ENCODE data around the gene ADSS1.

Gene ADSS1

GRCh38 chr14:104785708-104786080, 61.7 kb downstream of the ADSS1 start:
- CTCF ChIA-PET: interaction anchor here (1.4 kb wide), 1 partner anchor 17 kb away, joined by 4 read pairs; no protein-coding TSS in a partner anchor
- TF ChIP-seq CTCF (IDR thresholded peaks at IDR 0.05; ENCODE audit: control extremely low read depth, extremely low read depth, low read depth, missing control alignments): no peak
- no peak for DNase-seq (ENCODE audit: extremely low spot score)
- POLR2A ChIA-PET: no interaction called here

- no peak for TF ChIP-seq CTCF (IDR thresholded peaks at IDR 0.05; ENCODE audit: control extremely low read depth, extremely low read depth, low read depth, missing control alignments)
- ChIA-PET CTCF (no interaction called here), POLR2A (no interaction called here)
- DNase-seq (ENCODE audit: extremely low spot score): no peak
Observed at GRCh38 chr14:104786091-104786586, 62.1 kb downstream of the ADSS1 start.

- ChIA-PET CTCF (no interaction called here), POLR2A (no interaction called here)
- no peak for TF ChIP-seq CTCF (IDR thresholded peaks at IDR 0.05; ENCODE audit: control extremely low read depth, extremely low read depth, low read depth, missing control alignments)
- DNase-seq (ENCODE audit: extremely low spot score): no peak
Observed at GRCh38 chr14:104786726-104787675, 63.0 kb downstream of the ADSS1 start.

GRCh38 chr14:104787736-104788135, 63.7 kb downstream of the ADSS1 start:
- no peak for DNase-seq (ENCODE audit: extremely low spot score)
- ChIA-PET POLR2A (no interaction called here), CTCF (interaction anchor here (1.0 to 1.8 kb wide), 2 partner anchors 15 to 39 kb away, joined by 4 to 5 read pairs; no protein-coding TSS in a partner anchor)
- TF ChIP-seq CTCF (IDR thresholded peaks at IDR 0.05; ENCODE audit: control extremely low read depth, extremely low read depth, low read depth, missing control alignments): no peak

GRCh38 chr14:104788161-104788818, 64.3 kb downstream of the ADSS1 start:
- DNase-seq (ENCODE audit: extremely low spot score): no peak
- ChIA-PET CTCF (interaction anchor here (1.0 to 1.8 kb wide), 2 partner anchors 16 to 38 kb away, joined by 4 to 5 read pairs; no protein-coding TSS in a partner anchor), POLR2A (no interaction called here)
- no peak for TF ChIP-seq CTCF (IDR thresholded peaks at IDR 0.05; ENCODE audit: control extremely low read depth, extremely low read depth, low read depth, missing control alignments)

GRCh38 chr14:104788873-104789663, 65.0 kb downstream of the ADSS1 start:
- ChIA-PET POLR2A (no interaction called here), CTCF (interaction anchor here (0.6 to 1.8 kb wide), 4 partner anchors 16 to 301 kb away, joined by 3 to 5 read pairs (median 4); no protein-coding TSS in a partner anchor)
- DNase-seq (ENCODE audit: extremely low spot score): no peak
- TF ChIP-seq CTCF (IDR thresholded peaks at IDR 0.05; ENCODE audit: control extremely low read depth, extremely low read depth, low read depth, missing control alignments): no peak

Measured in GM10248 (cell line).